DOHH2 (cell line): Measurements from ENCODE around the gene MYO1A.

ENCODE experiments used
- CTCF ChIP-seq: fragments of 200-600 bp; sonication (generic); IDR thresholded peaks from one replicate; pipeline ENCODE4 v1.5.1; 2014; ENCODE audit warnings: antibody characterized with exemption, mild to moderate bottlenecking, low read depth, low read length; ENCODE audit not compliant: poor library complexity, severe bottlenecking
- EZH2phosphoT487 ChIP-seq: fragments of 200-600 bp; sonication (generic); IDR thresholded peaks from 2 replicates; pipeline ENCODE4 v1.6.1; 2017; ENCODE audit warnings: borderline replicate concordance, mild to moderate bottlenecking, antibody characterized with exemption, low read length, moderate library complexity, mixed read lengths

DNA sequence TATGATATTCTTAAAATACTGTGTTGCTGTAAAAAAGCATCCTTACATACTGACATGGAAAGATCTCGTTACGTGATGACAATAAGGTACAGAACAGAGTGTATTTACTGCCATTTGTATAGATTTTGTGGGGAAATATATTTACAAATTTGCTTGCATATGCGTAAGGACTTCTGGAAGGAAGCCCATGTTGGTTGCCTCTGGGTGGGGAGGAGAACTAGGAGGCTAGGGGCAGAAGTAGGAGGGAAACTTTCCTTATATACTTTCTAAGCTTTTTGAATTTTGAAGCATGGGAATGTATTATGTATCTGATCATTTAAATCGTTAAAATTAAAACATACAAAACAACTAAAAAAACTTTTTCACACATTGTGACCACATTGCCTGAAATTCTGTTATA lies 9.7 kb downstream of the MYO1A start:
- TF ChIP-seq CTCF (no peak), EZH2phosphoT487 (no peak)
